NCI-H1417 treated with DMSO at 0.1 percent for 48 hours (cell line): Measurements from ENCODE around the gene KATNB1.

Experiments
- DNase-seq: peaks from one replicate; lab custom pipeline; 2025; lab: John Stamatoyannopoulos, UW

Gene KATNB1

GRCh38 chr16:57756424-57757325 is 21.1 kb downstream of the KATNB1 start:
- DNase-seq, result no peak

GRCh38 chr16:57757326-57757786 is 21.8 kb downstream of the KATNB1 start:
- no peak for DNase-seq

- DNase-seq, result no peak
These were observed 22.3 kb downstream of the KATNB1 start for GRCh38 chr16:57757883-57758282.

- DNase-seq, result no peak
These were observed 23.0 kb downstream of the KATNB1 start for GRCh38 chr16:57758331-57759117.

- DNase-seq, result no peak
These were observed 23.6 kb downstream of the KATNB1 start for GRCh38 chr16:57759131-57759530.

- no peak for DNase-seq
These were observed 24.2 kb downstream of the KATNB1 start for GRCh38 chr16:57759541-57760356.

- no peak for DNase-seq
These were observed 25.0 kb downstream of the KATNB1 start for GRCh38 chr16:57760357-57761160.

GRCh38 chr16:57761301-57761700 is 25.7 kb downstream of the KATNB1 start:
- no peak for DNase-seq

- DNase-seq, result no peak
These were observed 26.4 kb downstream of the KATNB1 start for GRCh38 chr16:57761957-57762356.

- no peak for DNase-seq
These were observed 26.9 kb downstream of the KATNB1 start for GRCh38 chr16:57762365-57763040.

GRCh38 chr16:57763285-57764005 is 27.9 kb downstream of the KATNB1 start:
- DNase-seq, result no peak

- DNase-seq, result no peak
These were observed 28.4 kb downstream of the KATNB1 start for GRCh38 chr16:57764006-57764340.

- no peak for DNase-seq
These were observed 29.0 kb downstream of the KATNB1 start for GRCh38 chr16:57764341-57765159.

GRCh38 chr16:57765160-57765728 is 29.7 kb downstream of the KATNB1 start:
- DNase-seq, result no peak

- no peak for DNase-seq
These were observed 31.3 kb downstream of the KATNB1 start for GRCh38 chr16:57766714-57767348.

GRCh38 chr16:57769541-57770145 is 34.1 kb downstream of the KATNB1 start:
- DNase-seq, result no peak

- DNase-seq, result no peak
These were observed 34.8 kb downstream of the KATNB1 start for GRCh38 chr16:57770361-57770760.
